Keratinocyte (primary cell): ENCODE results near the gene ERVK3-1. TPM values are rescaled to one million over a fixed set of nuclear protein-coding genes. Genes with fewer than 3 reads are reported as not detected.

ENCODE experiments used
- DNase-seq: peaks from one replicate; pipeline ENCODE4 v3.0.0-alpha.2; 2011; ENCODE audit warnings: low read depth, missing footprints, low spot score
- FAIRE-seq: peaks from 2 replicates; lab custom pipeline; 2011; peaks lifted over from hg19 to GRCh38; lab: Jason Lieb, UNC
- H2AFZ ChIP-seq: 2 replicates; pipeline ENCODE4 v1.6.0; 2012; ENCODE audit warnings: low read length, control low read depth, inconsistent platforms; ENCODE audit not compliant: control insufficient read depth
- H3K27ac ChIP-seq: 2 replicates; pipeline ENCODE4 v1.5.1; 2011; ENCODE audit warnings: low read length; ENCODE audit not compliant: control insufficient read depth, insufficient read depth
- H3K27me3 ChIP-seq: 3 replicates; pipeline ENCODE4 v1.6.0; 2011; ENCODE audit warnings: low read length; ENCODE audit not compliant: control insufficient read depth, insufficient read depth; ENCODE audit errors: extremely low read depth
- H3K36me3 ChIP-seq, 2 experiments: 2 replicates in 1 of 2; 3 replicates in 1 of 2; pipeline ENCODE4 v1.5.1; 2011; ENCODE audit warnings: low read length in 2 of 2, mild to moderate bottlenecking in 1 of 2; ENCODE audit not compliant: control insufficient read depth in 2 of 2, insufficient read depth in 2 of 2; ENCODE audit errors: extremely low read depth in 1 of 2
- H3K4me1 ChIP-seq: 3 replicates; pipeline ENCODE4 v1.5.1; 2011; ENCODE audit warnings: low read length; ENCODE audit not compliant: control insufficient read depth, insufficient read depth; ENCODE audit errors: extremely low read depth
- H3K4me2 ChIP-seq: 3 replicates; pipeline ENCODE4 v1.6.0; 2011; ENCODE audit warnings: low read depth, low read length; ENCODE audit not compliant: control insufficient read depth, insufficient read depth; ENCODE audit errors: extremely low read depth
- H3K4me3 ChIP-seq, 3 experiments: fragments of 200-600 bp in 1 of 3; sonication (generic) in 1 of 3; 2 replicates in 2 of 3; 3 replicates in 1 of 3; pipeline ENCODE4 v1.5.1; 2011 to 2016; ENCODE audit warnings: low read length in 3 of 3, mild to moderate bottlenecking in 3 of 3, control low read depth in 2 of 3, inconsistent platforms in 1 of 3, low read depth in 1 of 3, mixed read lengths in 1 of 3, mixed run types in 1 of 3, moderate library complexity in 1 of 3; ENCODE audit not compliant: control insufficient read depth in 2 of 3, insufficient read depth in 2 of 3; ENCODE audit errors: extremely low read depth in 1 of 3
- H3K79me2 ChIP-seq: 2 replicates; pipeline ENCODE4 v1.6.0; 2012; ENCODE audit warnings: low read length; ENCODE audit not compliant: control insufficient read depth, insufficient read depth
- H3K9ac ChIP-seq: 3 replicates; pipeline ENCODE4 v1.6.0; 2011; ENCODE audit warnings: low read length; ENCODE audit not compliant: control insufficient read depth, insufficient read depth; ENCODE audit errors: extremely low read depth
- H3K9me1 ChIP-seq: 3 replicates; pipeline ENCODE4 v1.6.0; 2011; ENCODE audit warnings: low read length; ENCODE audit not compliant: control insufficient read depth, insufficient read depth; ENCODE audit errors: extremely low read depth
- H3K9me3 ChIP-seq: 2 replicates; pipeline ENCODE4 v1.5.1; 2012; ENCODE audit warnings: low read depth, low read length; ENCODE audit not compliant: control insufficient read depth
- H4K20me1 ChIP-seq: 3 replicates; pipeline ENCODE4 v1.6.0; 2011; ENCODE audit warnings: low read length; ENCODE audit not compliant: control insufficient read depth, insufficient read depth; ENCODE audit errors: extremely low read depth
- CTCF ChIP-seq, 3 experiments: IDR thresholded peaks in 1 of 3; conservative IDR thresholded peaks in 1 of 3; optimal IDR thresholded peaks in 1 of 3; 2 replicates in 2 of 3; 3 replicates in 1 of 3; pipeline versions ENCODE3 to v1.5.1; 2011; ENCODE audit warnings: low read length in 3 of 3, mild to moderate bottlenecking in 3 of 3, moderate library complexity in 2 of 3, control low read depth in 1 of 3, inconsistent platforms in 1 of 3; ENCODE audit not compliant: insufficient read depth in 2 of 3; ENCODE audit errors: extremely low read depth in 1 of 3
- EZH2 ChIP-seq: IDR thresholded peaks from one replicate; pipeline ENCODE4 v1.6.1; 2012; ENCODE audit warnings: inconsistent platforms, mild to moderate bottlenecking, low read length, moderate library complexity
- dilution Hi-C: fragments of 300-500 bp; cut with MboI; formaldehyde crosslinking; loops from one replicate; pipeline ENCODE4 v1.7.0; 2020; ENCODE audit warnings: low sequenced_read_pairs; ENCODE audit not compliant: extremely low pct_ligation_motif_present
- polyA plus RNA-seq, 5 experiments: library from polyadenylated mRNA; depleted of rRNA in 3 of 5; stranded (reverse) in 3 of 5; stranded (forward) in 1 of 5; unstranded in 1 of 5; fragments of >200 nt; gene quantifications; 1 replicate in 1 of 5; 2 replicates in 3 of 5; 3 replicates in 1 of 5; pipeline versions ENCODE4 v1.2.1 to v1.2.3, GENCODE V29; 2011 to 2012; ENCODE audit warnings: missing spikeins in 2 of 5, low read depth in 1 of 5, low replicate concordance in 1 of 5
- small RNA-seq, 3 experiments: library from RNA; depleted of rRNA; stranded (forward); fragments of <200 nt; gene quantifications; one replicate each; pipeline ENCODE3, GENCODE V24; 2012; ENCODE audit warnings: low read depth in 3 of 3, low replicate concordance in 1 of 3; ENCODE audit not compliant: insufficient read length in 3 of 3

ERVK3-1 gene
- polyA plus RNA-seq, 1 donor (not counting 4 experiments of a cell fraction or from before 2014, with no cell fraction given): 48.6 TPM

GRCh38 chr19:58364146-58364545 lies 59.0 kb downstream of the ERVK3-1 start:
- no peaks in the 10 kb centered on the region for H3K27me3 ChIP-seq
- H3K79me2 ChIP-seq: no peaks in the 10 kb centered on the region
- DNase-seq: no peak
- no peak overlapping the region for H3K4me2 ChIP-seq
- H2AFZ ChIP-seq: no peak overlapping the region
- no peak overlapping the region for H3K4me3 ChIP-seq
- dilution Hi-C loops: no loop called here
- no peak for FAIRE-seq
- peaks cover 7% of the 10 kb centered on the region for H3K4me1 ChIP-seq
- H3K9me3 ChIP-seq: no peaks in the 10 kb centered on the region
- H3K9me1 ChIP-seq: no peaks in the 10 kb centered on the region
- no peak overlapping the region for H3K9ac ChIP-seq
- TF ChIP-seq CTCF (optimal IDR thresholded peaks at IDR 0.05 in 1 of 3, IDR thresholded peaks at IDR 0.05 in 1 of 3, conservative IDR thresholded peaks at IDR 0.05 in 1 of 3; ENCODE audit: extremely low read depth in 1 of 3, insufficient read depth in 2 of 3, low read length in 3 of 3) (no peak), EZH2 (no peak)
- H3K36me3 ChIP-seq: no peaks in the 10 kb centered on the region
- no peak overlapping the region for H3K27ac ChIP-seq
- H4K20me1 ChIP-seq: no peaks in the 10 kb centered on the region

Small RNA genes within 50 kb of the gene (small RNA-seq; reads per million reads assigned to genes)
- gene MIR6806 (0 to 1.7 (median 0.50) reads per million in 3 experiments), gene RNA5SP473 (0 to 5.0 (median 0.75) reads per million in 3 experiments)

Other genes starting within 250 kb of the ERVK3-1 start
- 2.7 to 6.7 TPM (median 3.4 TPM) in 3 replicates for gene ZNF135, start 246.1 kb upstream of the ERVK3-1 start, polyA plus RNA-seq
- gene ZSCAN18, start 207.1 kb upstream of the ERVK3-1 start, polyA plus RNA-seq: 13.5 to 24.6 TPM (median 16.1 TPM) in 3 replicates
- gene ZNF329, start 154.6 kb upstream of the ERVK3-1 start, polyA plus RNA-seq: 6.9 to 8.5 TPM (median 8.4 TPM) in 3 replicates
- 25.0 to 31.2 TPM (median 25.9 TPM) in 3 replicates for gene ZNF274, start 122.3 kb upstream of the ERVK3-1 start, polyA plus RNA-seq
- gene ZNF544, start 76.5 kb upstream of the ERVK3-1 start, polyA plus RNA-seq: 28.2 to 38.4 TPM (median 30.9 TPM) in 3 replicates
- 2.5 to 2.8 TPM (median 2.7 TPM) in 3 replicates for gene ZNF8, start 26.4 kb upstream of the ERVK3-1 start, polyA plus RNA-seq
- gene ZSCAN22, start 21.6 kb downstream of the ERVK3-1 start, polyA plus RNA-seq: 2.5 to 3.4 TPM (median 2.8 TPM) in 3 replicates
- gene A1BG, start 48.1 kb downstream of the ERVK3-1 start, polyA plus RNA-seq: 1.4 to 2.5 TPM (median 1.8 TPM) in 3 replicates
- gene ZNF497, start 57.4 kb downstream of the ERVK3-1 start, polyA plus RNA-seq: 0.29 to 0.72 TPM (median 0.32 TPM) in 3 replicates
- gene ZNF837, start 75.7 kb downstream of the ERVK3-1 start, polyA plus RNA-seq: 0.29 to 1.0 TPM (median 0.39 TPM) in 3 replicates
- gene RPS5, start 81.9 kb downstream of the ERVK3-1 start, polyA plus RNA-seq: 1,865 to 3,107 TPM (median 2,056 TPM) in 3 replicates
- 0.06 TPM in 1 of 3 replicates, not detected in the others for gene RNF225, start 90.3 kb downstream of the ERVK3-1 start, polyA plus RNA-seq
- 12.2 to 15.5 TPM (median 12.9 TPM) in 3 replicates for gene ZNF584, start 103.3 kb downstream of the ERVK3-1 start, polyA plus RNA-seq
- gene ZNF132, start 134.8 kb downstream of the ERVK3-1 start, polyA plus RNA-seq: 1.5 to 2.1 TPM (median 1.6 TPM) in 3 replicates
- 2.0 to 3.5 TPM (median 2.5 TPM) in 3 replicates for gene ZNF324B, start 146.2 kb downstream of the ERVK3-1 start, polyA plus RNA-seq
- gene ZNF324, start 161.7 kb downstream of the ERVK3-1 start, polyA plus RNA-seq: 5.0 to 10.8 TPM (median 6.6 TPM) in 3 replicates
- 2.1 to 4.7 TPM (median 2.7 TPM) in 3 replicates for gene ZNF446, start 171.0 kb downstream of the ERVK3-1 start, polyA plus RNA-seq
- gene SLC27A5, start 206.6 kb downstream of the ERVK3-1 start, polyA plus RNA-seq: 13.4 to 15.4 TPM (median 14.7 TPM) in 3 replicates
- 3.1 to 8.2 TPM (median 4.6 TPM) in 3 replicates for gene ZBTB45, start 214.4 kb downstream of the ERVK3-1 start, polyA plus RNA-seq
- gene TRIM28, start 238.7 kb downstream of the ERVK3-1 start, polyA plus RNA-seq: 290 to 316 TPM (median 298 TPM) in 3 replicates
- 105 to 167 TPM (median 115 TPM) in 3 replicates for gene CHMP2A, start 249.7 kb downstream of the ERVK3-1 start, polyA plus RNA-seq